SK-N-SH treated with all-trans-retinoic acid at 6 μM for 48 hours (cell line): ENCODE measurements around the gene C16orf96.

Source experiments
- ZFP3 ChIP-seq: fragments of 250-450 bp; sonication (Bioruptor Pico); IDR thresholded peaks from 2 replicates; pipeline ENCODE4 v1.5.0; 2020; ENCODE audit warnings: mild to moderate bottlenecking, moderate library complexity
- ZNF8 ChIP-seq: fragments of 450-650 bp; formaldehyde crosslinking; IDR thresholded peaks from 2 replicates; pipeline ENCODE4 v1.5.0; 2020; ENCODE audit warnings: mild to moderate bottlenecking, moderate library complexity
- TF ChIP-seq, protein P1 (sequence below): fragments of 250-450 bp; sonication (Bioruptor Pico); IDR thresholded peaks from 2 replicates; pipeline ENCODE4 v1.5.1; 2021; ENCODE audit warnings: mild to moderate bottlenecking, moderate library complexity

DNA sequence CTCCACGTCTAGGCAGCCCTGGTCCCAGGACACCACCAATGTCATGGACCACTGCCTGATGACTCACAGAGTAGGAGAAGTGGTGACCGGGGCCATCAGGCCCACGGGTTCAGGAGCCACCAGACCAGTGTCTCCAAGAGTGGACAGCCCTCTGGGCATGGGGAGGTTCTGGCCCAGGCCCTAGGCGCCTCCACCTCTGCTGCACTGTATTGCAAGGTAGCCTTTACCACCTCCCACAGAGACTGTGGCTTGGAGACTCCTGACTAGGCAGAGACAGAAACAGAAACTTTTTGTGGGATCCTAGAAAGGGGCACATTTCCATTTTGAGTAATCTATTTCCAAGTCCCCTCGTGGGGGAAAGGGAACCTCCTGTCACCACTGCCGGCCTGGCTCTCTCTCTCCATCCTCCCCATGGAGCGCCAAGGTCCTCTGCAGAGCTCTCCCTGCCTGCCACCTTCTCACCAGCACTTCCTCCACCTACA is 20.5 kb upstream of the C16orf96 start:
- TF ChIP-seq ZNF8 (no peak), ZFP3 (CRISPR knock-in tag) (no peak)
- TF ChIP-seq, protein P1, sequence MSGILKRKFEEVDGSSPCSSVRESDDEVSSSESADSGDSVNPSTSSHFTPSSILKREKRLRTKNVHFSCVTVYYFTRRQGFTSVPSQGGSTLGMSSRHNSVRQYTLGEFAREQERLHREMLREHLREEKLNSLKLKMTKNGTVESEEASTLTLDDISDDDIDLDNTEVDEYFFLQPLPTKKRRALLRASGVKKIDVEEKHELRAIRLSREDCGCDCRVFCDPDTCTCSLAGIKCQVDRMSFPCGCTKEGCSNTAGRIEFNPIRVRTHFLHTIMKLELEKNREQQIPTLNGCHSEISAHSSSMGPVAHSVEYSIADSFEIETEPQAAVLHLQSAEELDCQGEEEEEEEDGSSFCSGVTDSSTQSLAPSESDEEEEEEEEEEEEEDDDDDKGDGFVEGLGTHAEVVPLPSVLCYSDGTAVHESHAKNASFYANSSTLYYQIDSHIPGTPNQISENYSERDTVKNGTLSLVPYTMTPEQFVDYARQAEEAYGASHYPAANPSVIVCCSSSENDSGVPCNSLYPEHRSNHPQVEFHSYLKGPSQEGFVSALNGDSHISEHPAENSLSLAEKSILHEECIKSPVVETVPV (CRISPR knock-in tag), result no peak
